Upper lobe of left lung (tissue), 6 donors: ENCODE results near the gene NR3C2. TPM values are rescaled to one million over a fixed set of nuclear protein-coding genes. Genes with fewer than 3 reads are reported as not detected.

Experiments
- ATAC-seq, 2 donors: fragments of 200-7000 bp; cut with Tn5 transposase; one replicate each; pipeline ENCODE4 v1.9.1; 2022; ENCODE audit warnings: mild to moderate bottlenecking in 2 of 2, moderate library complexity in 2 of 2; ENCODE audit not compliant: low FRiP score in 2 of 2
- DNase-seq, 2 donors: peaks; one replicate each; pipeline ENCODE4 v3.0.0-alpha.2; 2019 to 2020
- H3K27ac ChIP-seq, 4 donors: fragments of 200-600 bp; sonication (generic); one replicate each; pipeline ENCODE4 v1.5.1; 2016 to 2019
- H3K27me3 ChIP-seq, 4 donors: fragments of 200-600 bp; sonication (generic); one replicate each; pipeline ENCODE4 v1.5.1; 2017 to 2019
- H3K36me3 ChIP-seq, 4 donors: fragments of 200-600 bp; sonication (generic); one replicate each; pipeline ENCODE4 v1.5.1; 2016 to 2019
- H3K4me1 ChIP-seq, 4 donors: fragments of 200-600 bp; sonication (generic); one replicate each; pipeline ENCODE4 v1.5.1; 2018 to 2019
- H3K4me3 ChIP-seq, 4 donors: fragments of 200-600 bp; sonication (generic); one replicate each; pipeline ENCODE4 v1.5.1; 2017 to 2019; ENCODE audit warnings: mild to moderate bottlenecking in 2 of 4, moderate library complexity in 1 of 4
- H3K9me3 ChIP-seq, 4 donors: fragments of 200-600 bp; sonication (generic); one replicate each; pipeline ENCODE4 v1.5.1; 2018 to 2019
- CTCF ChIP-seq, 6 experiments: fragments of 450-650 bp in 4 of 6; fragments of 200-600 bp in 2 of 6; sonication (generic) in 2 of 6; IDR thresholded peaks; one replicate each; pipeline ENCODE4 v1.5.1; 2016 to 2019; ENCODE audit warnings: antibody characterized with exemption in 6 of 6
- EP300 ChIP-seq, 4 donors: sonication (generic); formaldehyde crosslinking; IDR thresholded peaks; one replicate each; pipeline ENCODE4 v1.5.1; 2017; ENCODE audit warnings: antibody characterized with exemption in 4 of 4, control low read depth in 2 of 4
- POLR2A ChIP-seq, 4 donors: fragments of 450-650 bp; IDR thresholded peaks; one replicate each; pipeline ENCODE4 v1.5.1; 2016 to 2017; ENCODE audit warnings: antibody characterized with exemption in 4 of 4, mild to moderate bottlenecking in 2 of 4
- POLR2AphosphoS5 ChIP-seq, 2 donors: sonication (generic); formaldehyde crosslinking; IDR thresholded peaks; one replicate each; pipeline ENCODE4 v1.5.1; 2017; ENCODE audit warnings: antibody characterized with exemption in 2 of 2
- WGBS, 2 donors: methylation state at CpG; one replicate each; pipeline ENCODE4 v1.1.5; 2017 to 2018; 5-methylcytosine and 5-hydroxymethylcytosine counted together
- total RNA-seq, 6 donors: library from RNA; depleted of rRNA in 4 of 6; stranded (reverse); fragments of >200 nt in 4 of 6; gene quantifications; one replicate each; pipeline versions ENCODE4 v1.1.0 to v1.2.1, GENCODE V29; 2016 to 2021
- donor health status: DM: no; HTN: no; CAD: no; lungs with moderate emphysema.
- donor health status: DM: no; HTN: yes; CAD: no; lungs with severe emphysema.

The NR3C2 gene
- total RNA-seq, 6 donors from 2014 or later = 10.3 to 39.8 (median 23.7) TPM

GRCh38 chr4:148444296-148445070, 2.3 kb upstream of the NR3C2 start:
- peak overlapping the region; percentile 63 to 94 (median 90) for H3K4me3 ChIP-seq
- peaks cover 2 to 44% (median 15%) of the 10 kb centered on the region in 4 donors for H3K4me1 ChIP-seq
- ATAC-seq (no peak), DNase-seq (peak; percentile 39 to 91)
- TF ChIP-seq POLR2AphosphoS5 (IDR thresholded peaks at IDR 0.05) = no peak
- TF ChIP-seq EP300 (IDR thresholded peaks at IDR 0.05) = no peak
- TF ChIP-seq POLR2A (IDR thresholded peaks at IDR 0.05) = peak in 2 of 4 donors; percentile 9 to 53
- TF ChIP-seq CTCF (IDR thresholded peaks at IDR 0.05) = peak in 3 of 6 experiments; percentile 7 to 25 (median 23)
- H3K36me3 ChIP-seq = no peaks in the 10 kb centered on the region
- peaks cover 0 to 17% (median 0%) of the 10 kb centered on the region in 4 donors for H3K27me3 ChIP-seq
- no peaks in the 10 kb centered on the region for H3K9me3 ChIP-seq
- H3K27ac ChIP-seq = peak overlapping the region; percentile 89 to 95 (median 92)
- 1 to 2% methylated on average over 15 to 34 of the region's 89 CpGs for WGBS, 2 donors

GRCh38 chr4:148443512-148444295, 1.5 kb upstream of the NR3C2 start:
- H3K27me3 ChIP-seq = peaks cover 0 to 17% (median 0%) of the 10 kb centered on the region in 4 donors
- no peak for ATAC-seq
- TF ChIP-seq POLR2A (IDR thresholded peaks at IDR 0.05) (peak in 1 of 4 donors; percentile 14), CTCF (IDR thresholded peaks at IDR 0.05) (no peak)
- 0 to 1% methylated on average over 23 to 51 of the region's 64 CpGs for WGBS, 2 donors
- DNase-seq = peak in 1 of 2 donors; percentile 92
- H3K4me1 ChIP-seq = peaks cover 10 to 51% (median 18%) of the 10 kb centered on the region in 4 donors
- H3K9me3 ChIP-seq = no peaks in the 10 kb centered on the region
- H3K27ac ChIP-seq = peak overlapping the region; percentile 89 to 95 (median 92)
- H3K4me3 ChIP-seq = peak overlapping the region; percentile 63 to 94 (median 90)
- no peaks in the 10 kb centered on the region for H3K36me3 ChIP-seq

GRCh38 chr4:148442832-148443511, 758 bp upstream of the NR3C2 start:
- peaks cover 0 to 17% (median 0%) of the 10 kb centered on the region in 4 donors for H3K27me3 ChIP-seq
- TF ChIP-seq POLR2AphosphoS5 (IDR thresholded peaks at IDR 0.05) = no peak
- TF ChIP-seq EP300 (IDR thresholded peaks at IDR 0.05) = no peak
- TF ChIP-seq CTCF (IDR thresholded peaks at IDR 0.05) = no peak
- peak overlapping the region; percentile 63 to 94 (median 90) for H3K4me3 ChIP-seq
- 0% methylated on average over 24 to 27 of the region's 27 CpGs for WGBS, 2 donors
- ATAC-seq (peak; percentile 1 to 3), DNase-seq (no peak)
- H3K27ac ChIP-seq = peak overlapping the region; percentile 89 to 95 (median 92)
- H3K9me3 ChIP-seq = no peaks in the 10 kb centered on the region
- no peaks in the 10 kb centered on the region for H3K36me3 ChIP-seq
- H3K4me1 ChIP-seq = peaks cover 12 to 54% (median 20%) of the 10 kb centered on the region in 4 donors

- H3K27me3 ChIP-seq = peaks cover 0 to 17% (median 0%) of the 10 kb centered on the region in 4 donors
- H3K4me1 ChIP-seq = peaks cover 12 to 46% (median 19%) of the 10 kb centered on the region in 4 donors
- H3K27ac ChIP-seq = peak overlapping the region; percentile 89 to 95 (median 92)
- H3K4me3 ChIP-seq = peak overlapping the region; percentile 79 to 94 (median 90)
- TF ChIP-seq CTCF (IDR thresholded peaks at IDR 0.05) (no peak), EP300 (IDR thresholded peaks at IDR 0.05) (no peak), POLR2AphosphoS5 (IDR thresholded peaks at IDR 0.05) (no peak), POLR2A (IDR thresholded peaks at IDR 0.05) (no peak)
- no peaks in the 10 kb centered on the region for H3K9me3 ChIP-seq
- no peaks in the 10 kb centered on the region for H3K36me3 ChIP-seq
- no peak for DNase-seq
- no peak for ATAC-seq
- 1 to 3% methylated on average over 12 of the region's 12 CpGs for WGBS, 2 donors
These were observed 609 bp downstream of the NR3C2 start for GRCh38 chr4:148441624-148441985.
